Fibroblast of lung (primary cell): ENCODE results near the gene LMF1. TPM values are rescaled to one million over a fixed set of nuclear protein-coding genes. Genes with fewer than 3 reads are reported as not detected.

Source experiments
- DNase-seq, 2 donors: peaks; one replicate each; pipeline versions ENCODE4 v3.0.0 to v3.0.0-alpha.2; 2010; ENCODE audit warnings: low read depth in 2 of 2
- H2AFZ ChIP-seq: 2 replicates; pipeline ENCODE4 v1.5.1; 2012; ENCODE audit warnings: low read length, control low read depth, inconsistent platforms
- H3K27ac ChIP-seq: 2 replicates; pipeline ENCODE4 v1.5.1; 2011; ENCODE audit warnings: low read length, control low read depth; ENCODE audit not compliant: insufficient read depth
- H3K27me3 ChIP-seq: 2 replicates; pipeline ENCODE4 v1.5.1; 2011; ENCODE audit warnings: mild to moderate bottlenecking, low read length; ENCODE audit not compliant: control insufficient read depth, insufficient read depth
- H3K36me3 ChIP-seq: 2 replicates; pipeline ENCODE4 v1.5.1; 2011; ENCODE audit warnings: low read length; ENCODE audit not compliant: control insufficient read depth, insufficient read depth
- H3K4me1 ChIP-seq: 2 replicates; pipeline ENCODE4 v1.5.1; 2011; ENCODE audit warnings: low read length; ENCODE audit not compliant: control insufficient read depth, insufficient read depth; ENCODE audit errors: extremely low read depth
- H3K4me2 ChIP-seq: 2 replicates; pipeline ENCODE4 v1.5.1; 2011; ENCODE audit warnings: low read length, control low read depth; ENCODE audit not compliant: insufficient read depth; ENCODE audit errors: extremely low read depth
- H3K4me3 ChIP-seq, 4 experiments: fragments of 200-600 bp in 1 of 4; sonication (generic) in 1 of 4; replicated peaks in 1 of 4; 2 replicates each; pipeline ENCODE4 v1.5.1; 2011 to 2016; ENCODE audit warnings: low read length in 4 of 4, low read depth in 3 of 4, mild to moderate bottlenecking in 3 of 4, control low read depth in 2 of 4, inconsistent platforms in 1 of 4, mixed read lengths in 1 of 4; ENCODE audit not compliant: insufficient read depth in 1 of 4; ENCODE audit errors: control extremely low read depth in 1 of 4
- H3K79me2 ChIP-seq: 2 replicates; pipeline ENCODE4 v1.5.1; 2012; ENCODE audit warnings: mild to moderate bottlenecking, low read length, inconsistent platforms; ENCODE audit not compliant: control insufficient read depth, insufficient read depth
- H3K9ac ChIP-seq: 2 replicates; pipeline ENCODE4 v1.5.1; 2011; ENCODE audit warnings: mild to moderate bottlenecking, low read length, control low read depth; ENCODE audit not compliant: insufficient read depth
- H3K9me3 ChIP-seq: 2 replicates; pipeline ENCODE4 v1.5.1; 2012; ENCODE audit warnings: low read depth, low read length; ENCODE audit not compliant: control insufficient read depth, insufficient read depth
- H4K20me1 ChIP-seq: 2 replicates; pipeline ENCODE4 v1.5.1; 2011; ENCODE audit warnings: low read length; ENCODE audit not compliant: control insufficient read depth, insufficient read depth; ENCODE audit errors: extremely low read depth
- EZH2 ChIP-seq: IDR thresholded peaks from 2 replicates; pipeline ENCODE4 v1.5.1; 2012; ENCODE audit warnings: low read length, control low read depth, mild to moderate bottlenecking; ENCODE audit errors: missing control alignments
- polyA plus RNA-seq, 2 donors: library from polyadenylated mRNA; depleted of rRNA in 1 of 2; stranded (reverse) in 1 of 2; unstranded in 1 of 2; fragments of >200 nt; gene quantifications; 2 replicates each; pipeline ENCODE4 v1.2.1, GENCODE V29; 2011 to 2012; ENCODE audit warnings: missing spikeins in 1 of 2
- total RNA-seq: library from RNA; depleted of rRNA; stranded (reverse); fragments of >200 nt; gene quantifications from 2 replicates; pipeline ENCODE4 v1.2.1, GENCODE V29; 2014
- TF ChIP-seq, protein P1 (sequence below), 2 donors: IDR thresholded peaks in 1 of 2; conservative IDR thresholded peaks in 1 of 2; 1 replicate in 1 of 2; 2 replicates in 1 of 2; pipeline ENCODE4 v1.5.1; 2011 to 2012; ENCODE audit warnings: low read length in 2 of 2, control low read depth in 1 of 2, inconsistent platforms in 1 of 2, low read depth in 1 of 2, mild to moderate bottlenecking in 1 of 2

Gene LMF1
- total and polyA plus RNA-seq, 2 donors (not counting 1 experiment from before 2014, with no cell fraction given): 12.3 to 12.6 TPM

DNA sequence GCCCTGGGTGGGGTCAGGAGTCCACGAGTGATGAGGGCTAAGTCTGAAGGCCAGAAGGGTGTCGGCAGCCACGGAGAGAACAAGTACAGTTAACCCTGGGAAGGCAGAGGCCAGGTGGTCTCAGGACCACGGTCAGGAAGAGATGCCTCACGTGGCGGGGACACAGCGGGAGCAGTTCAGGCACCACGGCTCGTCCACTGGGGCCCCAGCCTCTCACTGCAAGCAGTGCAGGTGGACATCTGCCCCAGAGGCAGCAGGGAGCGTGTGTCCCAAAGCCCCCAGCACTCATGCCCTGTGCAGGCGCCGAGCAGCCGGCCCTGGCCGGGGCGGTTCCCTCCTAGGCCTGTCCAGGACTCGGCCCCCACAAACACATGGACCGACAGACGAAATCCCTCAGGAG is 4.7 kb downstream of the LMF1 start:
- Histone ChIP-seq H2AFZ (no peak overlapping the region), H3K36me3 (no peaks in the 10 kb centered on the region), H3K4me2 (no peak overlapping the region), H3K9ac (no peak overlapping the region), H3K4me3 (no peak overlapping the region), H3K27ac (no peak overlapping the region), H3K9me3 (peaks cover 1% of the 10 kb centered on the region), H3K79me2 (no peaks in the 10 kb centered on the region), H4K20me1 (no peaks in the 10 kb centered on the region), H3K27me3 (no peaks in the 10 kb centered on the region), H3K4me1 (peaks cover 2% of the 10 kb centered on the region)
- no peak for TF ChIP-seq EZH2
- TF ChIP-seq, protein P1, sequence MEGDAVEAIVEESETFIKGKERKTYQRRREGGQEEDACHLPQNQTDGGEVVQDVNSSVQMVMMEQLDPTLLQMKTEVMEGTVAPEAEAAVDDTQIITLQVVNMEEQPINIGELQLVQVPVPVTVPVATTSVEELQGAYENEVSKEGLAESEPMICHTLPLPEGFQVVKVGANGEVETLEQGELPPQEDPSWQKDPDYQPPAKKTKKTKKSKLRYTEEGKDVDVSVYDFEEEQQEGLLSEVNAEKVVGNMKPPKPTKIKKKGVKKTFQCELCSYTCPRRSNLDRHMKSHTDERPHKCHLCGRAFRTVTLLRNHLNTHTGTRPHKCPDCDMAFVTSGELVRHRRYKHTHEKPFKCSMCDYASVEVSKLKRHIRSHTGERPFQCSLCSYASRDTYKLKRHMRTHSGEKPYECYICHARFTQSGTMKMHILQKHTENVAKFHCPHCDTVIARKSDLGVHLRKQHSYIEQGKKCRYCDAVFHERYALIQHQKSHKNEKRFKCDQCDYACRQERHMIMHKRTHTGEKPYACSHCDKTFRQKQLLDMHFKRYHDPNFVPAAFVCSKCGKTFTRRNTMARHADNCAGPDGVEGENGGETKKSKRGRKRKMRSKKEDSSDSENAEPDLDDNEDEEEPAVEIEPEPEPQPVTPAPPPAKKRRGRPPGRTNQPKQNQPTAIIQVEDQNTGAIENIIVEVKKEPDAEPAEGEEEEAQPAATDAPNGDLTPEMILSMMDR (conservative IDR thresholded peaks at IDR 0.05 in 1 of 2, IDR thresholded peaks at IDR 0.05 in 1 of 2; ENCODE audit: low read depth in 1 of 2, low read length in 2 of 2): no peak
- no peak for DNase-seq

DNA sequence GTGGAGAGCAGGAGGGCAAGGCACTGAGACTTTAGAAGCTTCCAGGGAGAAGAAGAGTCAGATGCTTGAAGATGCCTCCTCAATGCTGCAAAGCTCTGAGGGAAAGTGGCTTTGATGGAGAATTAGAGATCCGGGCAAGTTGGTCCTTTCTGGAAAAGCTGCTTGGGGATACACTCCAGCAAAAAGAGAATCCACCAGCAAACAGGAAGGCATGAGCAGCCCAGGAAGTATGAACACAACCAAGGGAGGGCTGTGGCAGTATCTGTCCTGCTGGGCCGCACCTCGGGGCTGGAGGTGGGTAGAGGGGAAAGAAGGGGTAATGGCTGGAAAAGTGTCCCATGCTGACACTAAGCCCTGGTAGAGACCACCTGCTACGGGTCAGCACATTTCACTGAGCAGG is 5.3 kb downstream of the LMF1 start:
- H2AFZ ChIP-seq: no peak overlapping the region
- no peak overlapping the region for H3K27ac ChIP-seq
- DNase-seq: no peak
- TF ChIP-seq, protein P1 (conservative IDR thresholded peaks at IDR 0.05 in 1 of 2, IDR thresholded peaks at IDR 0.05 in 1 of 2; ENCODE audit: low read depth in 1 of 2, low read length in 2 of 2): no peak
- TF ChIP-seq EZH2: no peak
- H3K79me2 ChIP-seq: no peaks in the 10 kb centered on the region
- H3K27me3 ChIP-seq: no peaks in the 10 kb centered on the region
- H3K4me3 ChIP-seq: no peak overlapping the region
- H4K20me1 ChIP-seq: no peaks in the 10 kb centered on the region
- H3K4me2 ChIP-seq: no peak overlapping the region
- H3K9ac ChIP-seq: no peak overlapping the region
- H3K36me3 ChIP-seq: no peaks in the 10 kb centered on the region
- H3K4me1 ChIP-seq: peaks cover 2% of the 10 kb centered on the region
- peaks cover 1% of the 10 kb centered on the region for H3K9me3 ChIP-seq

DNA sequence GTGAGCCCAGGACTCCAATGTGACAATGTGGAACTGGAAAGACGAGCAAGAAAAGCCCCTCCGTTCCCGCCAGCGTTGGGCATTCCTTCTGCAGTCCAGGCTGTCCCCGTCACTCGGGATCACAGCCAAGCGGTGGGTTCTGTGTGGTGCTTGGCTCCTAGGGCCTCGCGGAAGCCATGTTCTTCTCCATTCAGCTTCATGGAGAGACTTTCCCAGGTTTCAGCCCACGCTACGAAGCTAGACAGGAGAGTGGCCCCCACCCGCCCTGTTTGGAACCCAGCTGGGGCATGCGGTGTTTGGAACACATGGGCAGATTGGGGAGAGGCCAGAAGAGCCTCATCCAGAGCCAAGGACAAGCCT is 5.8 kb downstream of the LMF1 start:
- Histone ChIP-seq H3K79me2 (no peaks in the 10 kb centered on the region), H3K9me3 (peaks cover 1% of the 10 kb centered on the region), H3K27me3 (no peaks in the 10 kb centered on the region), H3K4me3 (no peak overlapping the region), H3K4me2 (no peak overlapping the region), H3K4me1 (peaks cover 1% of the 10 kb centered on the region), H2AFZ (no peak overlapping the region), H3K9ac (no peak overlapping the region), H4K20me1 (no peaks in the 10 kb centered on the region), H3K36me3 (no peaks in the 10 kb centered on the region), H3K27ac (no peak overlapping the region)
- no peak for DNase-seq
- TF ChIP-seq, protein P1 (conservative IDR thresholded peaks at IDR 0.05 in 1 of 2, IDR thresholded peaks at IDR 0.05 in 1 of 2; ENCODE audit: low read depth in 1 of 2, low read length in 2 of 2): no peak
- no peak for TF ChIP-seq EZH2
